Keratinocyte (primary cell): ENCODE measurements around the gene TRDN. TPM values are rescaled to one million over a fixed set of nuclear protein-coding genes. Genes with fewer than 3 reads are reported as not detected.

Experiments used
- DNase-seq: peaks from one replicate; pipeline ENCODE4 v3.0.0-alpha.2; 2011; ENCODE audit warnings: low read depth, missing footprints, low spot score
- FAIRE-seq: peaks from 2 replicates; lab custom pipeline; 2011; peaks lifted over from hg19 to GRCh38; lab: Jason Lieb, UNC
- H2AFZ ChIP-seq: 2 replicates; pipeline ENCODE4 v1.6.0; 2012; ENCODE audit warnings: low read length, control low read depth, inconsistent platforms; ENCODE audit not compliant: control insufficient read depth
- H3K27ac ChIP-seq: 2 replicates; pipeline ENCODE4 v1.5.1; 2011; ENCODE audit warnings: low read length; ENCODE audit not compliant: control insufficient read depth, insufficient read depth
- H3K27me3 ChIP-seq: 3 replicates; pipeline ENCODE4 v1.6.0; 2011; ENCODE audit warnings: low read length; ENCODE audit not compliant: control insufficient read depth, insufficient read depth; ENCODE audit errors: extremely low read depth
- H3K36me3 ChIP-seq, 2 experiments: 2 replicates in 1 of 2; 3 replicates in 1 of 2; pipeline ENCODE4 v1.5.1; 2011; ENCODE audit warnings: low read length in 2 of 2, mild to moderate bottlenecking in 1 of 2; ENCODE audit not compliant: control insufficient read depth in 2 of 2, insufficient read depth in 2 of 2; ENCODE audit errors: extremely low read depth in 1 of 2
- H3K4me1 ChIP-seq: 3 replicates; pipeline ENCODE4 v1.5.1; 2011; ENCODE audit warnings: low read length; ENCODE audit not compliant: control insufficient read depth, insufficient read depth; ENCODE audit errors: extremely low read depth
- H3K4me2 ChIP-seq: 3 replicates; pipeline ENCODE4 v1.6.0; 2011; ENCODE audit warnings: low read depth, low read length; ENCODE audit not compliant: control insufficient read depth, insufficient read depth; ENCODE audit errors: extremely low read depth
- H3K4me3 ChIP-seq, 3 experiments: fragments of 200-600 bp in 1 of 3; sonication (generic) in 1 of 3; 2 replicates in 2 of 3; 3 replicates in 1 of 3; pipeline ENCODE4 v1.5.1; 2011 to 2016; ENCODE audit warnings: low read length in 3 of 3, mild to moderate bottlenecking in 3 of 3, control low read depth in 2 of 3, inconsistent platforms in 1 of 3, low read depth in 1 of 3, mixed read lengths in 1 of 3, mixed run types in 1 of 3, moderate library complexity in 1 of 3; ENCODE audit not compliant: control insufficient read depth in 2 of 3, insufficient read depth in 2 of 3; ENCODE audit errors: extremely low read depth in 1 of 3
- H3K79me2 ChIP-seq: 2 replicates; pipeline ENCODE4 v1.6.0; 2012; ENCODE audit warnings: low read length; ENCODE audit not compliant: control insufficient read depth, insufficient read depth
- H3K9ac ChIP-seq: 3 replicates; pipeline ENCODE4 v1.6.0; 2011; ENCODE audit warnings: low read length; ENCODE audit not compliant: control insufficient read depth, insufficient read depth; ENCODE audit errors: extremely low read depth
- H3K9me1 ChIP-seq: 3 replicates; pipeline ENCODE4 v1.6.0; 2011; ENCODE audit warnings: low read length; ENCODE audit not compliant: control insufficient read depth, insufficient read depth; ENCODE audit errors: extremely low read depth
- H3K9me3 ChIP-seq: 2 replicates; pipeline ENCODE4 v1.5.1; 2012; ENCODE audit warnings: low read depth, low read length; ENCODE audit not compliant: control insufficient read depth
- H4K20me1 ChIP-seq: 3 replicates; pipeline ENCODE4 v1.6.0; 2011; ENCODE audit warnings: low read length; ENCODE audit not compliant: control insufficient read depth, insufficient read depth; ENCODE audit errors: extremely low read depth
- EZH2 ChIP-seq: IDR thresholded peaks from one replicate; pipeline ENCODE4 v1.6.1; 2012; ENCODE audit warnings: inconsistent platforms, mild to moderate bottlenecking, low read length, moderate library complexity
- dilution Hi-C: fragments of 300-500 bp; cut with MboI; formaldehyde crosslinking; loops from one replicate; pipeline ENCODE4 v1.7.0; 2020; ENCODE audit warnings: low sequenced_read_pairs; ENCODE audit not compliant: extremely low pct_ligation_motif_present
- polyA plus RNA-seq, 5 experiments: library from polyadenylated mRNA; depleted of rRNA in 3 of 5; stranded (reverse) in 3 of 5; stranded (forward) in 1 of 5; unstranded in 1 of 5; fragments of >200 nt; gene quantifications; 1 replicate in 1 of 5; 2 replicates in 3 of 5; 3 replicates in 1 of 5; pipeline versions ENCODE4 v1.2.1 to v1.2.3, GENCODE V29; 2011 to 2012; ENCODE audit warnings: missing spikeins in 2 of 5, low read depth in 1 of 5, low replicate concordance in 1 of 5
- TF ChIP-seq, protein P1 (sequence below), 3 experiments: IDR thresholded peaks in 1 of 3; conservative IDR thresholded peaks in 1 of 3; optimal IDR thresholded peaks in 1 of 3; 2 replicates in 2 of 3; 3 replicates in 1 of 3; pipeline versions ENCODE3 to v1.5.1; 2011; ENCODE audit warnings: low read length in 3 of 3, mild to moderate bottlenecking in 3 of 3, moderate library complexity in 2 of 3, control low read depth in 1 of 3, inconsistent platforms in 1 of 3; ENCODE audit not compliant: insufficient read depth in 2 of 3; ENCODE audit errors: extremely low read depth in 1 of 3

TRDN gene
- polyA plus RNA-seq, 1 donor (not counting 4 experiments of a cell fraction or from before 2014, with no cell fraction given), result not detected

DNA sequence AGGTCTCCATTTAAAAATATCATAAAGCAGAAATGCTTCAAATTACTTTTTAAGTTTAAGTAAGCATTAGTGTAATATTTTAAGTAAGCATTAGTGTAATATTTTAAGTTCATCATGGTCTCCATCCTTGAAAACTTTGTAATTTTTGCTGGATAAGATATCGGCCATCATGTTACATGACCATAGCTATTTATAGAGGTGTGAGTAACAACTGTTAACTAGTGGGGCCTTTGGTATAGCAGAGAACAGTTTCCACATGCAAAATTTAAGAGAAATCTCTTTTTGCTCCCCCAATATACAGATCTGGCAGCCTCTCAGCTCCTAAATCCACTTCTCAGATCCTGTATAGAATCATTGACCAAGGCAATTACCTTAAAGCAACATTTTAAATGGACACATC lies 468 bp downstream of the TRDN start:
- Histone ChIP-seq H3K27me3 (no peaks in the 10 kb centered on the region), H3K9me3 (no peaks in the 10 kb centered on the region), H2AFZ (no peak overlapping the region), H3K9me1 (no peaks in the 10 kb centered on the region), H3K4me1 (no peaks in the 10 kb centered on the region), H3K27ac (no peak overlapping the region), H3K4me3 (no peak overlapping the region), H3K9ac (no peak overlapping the region), H3K4me2 (no peak overlapping the region), H3K79me2 (no peaks in the 10 kb centered on the region), H4K20me1 (no peaks in the 10 kb centered on the region), H3K36me3 (no peaks in the 10 kb centered on the region)
- no peak for TF ChIP-seq EZH2
- TF ChIP-seq, protein P1, sequence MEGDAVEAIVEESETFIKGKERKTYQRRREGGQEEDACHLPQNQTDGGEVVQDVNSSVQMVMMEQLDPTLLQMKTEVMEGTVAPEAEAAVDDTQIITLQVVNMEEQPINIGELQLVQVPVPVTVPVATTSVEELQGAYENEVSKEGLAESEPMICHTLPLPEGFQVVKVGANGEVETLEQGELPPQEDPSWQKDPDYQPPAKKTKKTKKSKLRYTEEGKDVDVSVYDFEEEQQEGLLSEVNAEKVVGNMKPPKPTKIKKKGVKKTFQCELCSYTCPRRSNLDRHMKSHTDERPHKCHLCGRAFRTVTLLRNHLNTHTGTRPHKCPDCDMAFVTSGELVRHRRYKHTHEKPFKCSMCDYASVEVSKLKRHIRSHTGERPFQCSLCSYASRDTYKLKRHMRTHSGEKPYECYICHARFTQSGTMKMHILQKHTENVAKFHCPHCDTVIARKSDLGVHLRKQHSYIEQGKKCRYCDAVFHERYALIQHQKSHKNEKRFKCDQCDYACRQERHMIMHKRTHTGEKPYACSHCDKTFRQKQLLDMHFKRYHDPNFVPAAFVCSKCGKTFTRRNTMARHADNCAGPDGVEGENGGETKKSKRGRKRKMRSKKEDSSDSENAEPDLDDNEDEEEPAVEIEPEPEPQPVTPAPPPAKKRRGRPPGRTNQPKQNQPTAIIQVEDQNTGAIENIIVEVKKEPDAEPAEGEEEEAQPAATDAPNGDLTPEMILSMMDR (optimal IDR thresholded peaks at IDR 0.05 in 1 of 3, IDR thresholded peaks at IDR 0.05 in 1 of 3, conservative IDR thresholded peaks at IDR 0.05 in 1 of 3; ENCODE audit: extremely low read depth in 1 of 3, insufficient read depth in 2 of 3, low read length in 3 of 3), result no peak
- DNase-seq, result no peak
- FAIRE-seq, result no peak
- dilution Hi-C loops, result no loop called here

DNA sequence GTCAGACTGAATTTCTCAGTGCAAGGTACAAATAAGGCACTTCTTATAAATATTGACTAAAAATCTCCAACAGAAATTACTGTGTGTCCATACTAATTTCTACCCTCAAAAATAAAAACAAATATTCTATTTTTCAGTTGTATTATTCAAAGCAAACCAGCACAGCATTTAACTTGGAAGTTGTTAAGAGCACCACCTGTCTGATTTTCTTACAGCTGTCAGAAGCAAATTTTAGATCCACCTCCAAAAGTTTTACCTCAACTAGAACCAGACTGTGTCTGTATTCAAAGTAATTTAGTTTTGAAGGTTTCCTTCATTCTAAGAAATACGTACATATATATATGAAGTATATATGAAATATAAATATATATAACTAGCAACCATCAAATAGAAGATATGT lies 1.2 kb downstream of the TRDN start:
- H3K4me1 ChIP-seq, result no peaks in the 10 kb centered on the region
- no peaks in the 10 kb centered on the region for H3K36me3 ChIP-seq
- no peak for DNase-seq
- H3K9me3 ChIP-seq, result no peaks in the 10 kb centered on the region
- no peak overlapping the region for H3K9ac ChIP-seq
- no peaks in the 10 kb centered on the region for H3K27me3 ChIP-seq
- no peak for FAIRE-seq
- no peaks in the 10 kb centered on the region for H3K9me1 ChIP-seq
- no peak overlapping the region for H3K4me3 ChIP-seq
- no peak overlapping the region for H3K27ac ChIP-seq
- dilution Hi-C loops, result no loop called here
- TF ChIP-seq EZH2, result no peak
- TF ChIP-seq, protein P1 (optimal IDR thresholded peaks at IDR 0.05 in 1 of 3, IDR thresholded peaks at IDR 0.05 in 1 of 3, conservative IDR thresholded peaks at IDR 0.05 in 1 of 3; ENCODE audit: extremely low read depth in 1 of 3, insufficient read depth in 2 of 3, low read length in 3 of 3), result no peak
- H2AFZ ChIP-seq, result no peak overlapping the region
- H3K4me2 ChIP-seq, result no peak overlapping the region
- H3K79me2 ChIP-seq, result no peaks in the 10 kb centered on the region
- H4K20me1 ChIP-seq, result no peaks in the 10 kb centered on the region
